Memory B cell (primary cell): ENCODE measurements around the gene NLRP5.
"Not testable (repeated sequence)": the region's sequence is repeated elsewhere in the genome, so short reads cannot be mapped to it uniquely, and the experiment has no call there.

Experiments
- ATAC-seq: fragments of 150-1000 bp; cut with Tn5 transposase; 2 replicates; pipeline ENCODE4 v1.10.0; 2021; ENCODE audit warnings: low read depth, mild to moderate bottlenecking, moderate library complexity
- DNase-seq, 2 donors: peaks; one replicate each; pipeline ENCODE4 v3.0.0; 2022; ENCODE audit warnings: low spot score in 2 of 2
- H3K27ac Mint-ChIP-seq: one replicate; pipeline ENCODE4 v1.8.0; 2022; ENCODE audit warnings: mild to moderate bottlenecking, moderate library complexity, mixed read lengths
- H3K27me3 Mint-ChIP-seq: one replicate; pipeline ENCODE4 v1.8.0; 2022; ENCODE audit warnings: mixed read lengths
- H3K36me3 Mint-ChIP-seq: one replicate; pipeline ENCODE4 v1.8.0; 2022; ENCODE audit warnings: mild to moderate bottlenecking, mixed read lengths
- H3K4me1 Mint-ChIP-seq: one replicate; pipeline ENCODE4 v1.8.0; 2022; ENCODE audit warnings: mixed read lengths
- H3K4me3 Mint-ChIP-seq: one replicate; pipeline ENCODE4 v1.8.0; 2022; ENCODE audit warnings: mild to moderate bottlenecking, moderate library complexity, mixed read lengths
- H3K9me3 Mint-ChIP-seq: one replicate; pipeline ENCODE4 v1.8.0; 2022; ENCODE audit warnings: mixed read lengths

NLRP5 gene

GRCh38 chr19:55986487-55986886 lies at the start of gene NLRP5:
Gene NLRP5, plus strand, starts transcription at chr19:55986775.
- Mint-ChIP-seq H3K36me3 (no peaks in the 10 kb centered on the region), H3K4me1 (no peaks in the 10 kb centered on the region), H3K4me3 (no peak within 1 kb of the TSS), H3K9me3 (peaks cover 8% of the 10 kb centered on the region), H3K27me3 (no peaks in the 10 kb centered on the region), H3K27ac (no peak within 1 kb of the TSS)
- ATAC-seq (no peak), DNase-seq (no peak)

- Mint-ChIP-seq H3K36me3 (no peaks in the 10 kb centered on the region), H3K27ac (no peak overlapping the region), H3K9me3 (peaks cover 13% of the 10 kb centered on the region), H3K27me3 (peaks cover 6% of the 10 kb centered on the region), H3K4me3 (no peak overlapping the region), H3K4me1 (peaks cover 4% of the 10 kb centered on the region)
- no peak for ATAC-seq
- DNase-seq = no peak
These were observed 47.4 kb upstream of the NLRP5 start for GRCh38 chr19:55939206-55939605.

- no peak overlapping the region for H3K4me3 Mint-ChIP-seq
- peaks cover 4% of the 10 kb centered on the region for H3K4me1 Mint-ChIP-seq
- peaks cover 6% of the 10 kb centered on the region for H3K27me3 Mint-ChIP-seq
- DNase-seq = no peak
- no peaks in the 10 kb centered on the region for H3K36me3 Mint-ChIP-seq
- H3K9me3 Mint-ChIP-seq = peaks cover 10% of the 10 kb centered on the region
- no peak overlapping the region for H3K27ac Mint-ChIP-seq
- ATAC-seq = no peak
These were observed 46.3 kb upstream of the NLRP5 start for GRCh38 chr19:55940306-55940705.

- peaks cover 8% of the 10 kb centered on the region for H3K27me3 Mint-ChIP-seq
- peaks cover 4% of the 10 kb centered on the region for H3K4me1 Mint-ChIP-seq
- ATAC-seq (no peak), DNase-seq (no peak)
- no peak within 1 kb of the TSS for H3K27ac Mint-ChIP-seq
- H3K4me3 Mint-ChIP-seq = no peak within 1 kb of the TSS
- no peaks in the 10 kb centered on the region for H3K36me3 Mint-ChIP-seq
- peaks cover 12% of the 10 kb centered on the region for H3K9me3 Mint-ChIP-seq
These were observed 39.0 kb upstream of the NLRP5 start, which contains the start of gene NLRP8 for GRCh38 chr19:55947532-55947931. Gene NLRP8, plus strand, starts transcription at chr19:55947832.

GRCh38 chr19:55950566-55950965 lies 36.0 kb upstream of the NLRP5 start:
- not testable (repeated sequence) for H3K27ac Mint-ChIP-seq, H3K4me1 Mint-ChIP-seq, DNase-seq, H3K27me3 Mint-ChIP-seq, ATAC-seq, H3K4me3 Mint-ChIP-seq, H3K9me3 Mint-ChIP-seq, H3K36me3 Mint-ChIP-seq

GRCh38 chr19:55956431-55956830 lies 30.1 kb upstream of the NLRP5 start:
- Mint-ChIP-seq H3K9me3 (no peaks in the 10 kb centered on the region), H3K4me3 (no peak overlapping the region), H3K27ac (no peak overlapping the region), H3K4me1 (no peaks in the 10 kb centered on the region), H3K36me3 (no peaks in the 10 kb centered on the region), H3K27me3 (no peaks in the 10 kb centered on the region)
- ATAC-seq (no peak), DNase-seq (no peak)

- no peak for DNase-seq
- ATAC-seq = no peak
- no peaks in the 10 kb centered on the region for H3K9me3 Mint-ChIP-seq
- no peaks in the 10 kb centered on the region for H3K36me3 Mint-ChIP-seq
- H3K4me3 Mint-ChIP-seq = no peak overlapping the region
- no peaks in the 10 kb centered on the region for H3K27me3 Mint-ChIP-seq
- no peaks in the 10 kb centered on the region for H3K4me1 Mint-ChIP-seq
- no peak overlapping the region for H3K27ac Mint-ChIP-seq
These were observed 28.2 kb upstream of the NLRP5 start for GRCh38 chr19:55958356-55958755.

GRCh38 chr19:55959996-55960675 lies 26.4 kb upstream of the NLRP5 start:
- Mint-ChIP-seq H3K4me3 (no peak overlapping the region), H3K9me3 (no peaks in the 10 kb centered on the region), H3K27me3 (no peaks in the 10 kb centered on the region), H3K27ac (no peak overlapping the region), H3K4me1 (no peaks in the 10 kb centered on the region), H3K36me3 (no peaks in the 10 kb centered on the region)
- DNase-seq = no peak
- no peak for ATAC-seq

GRCh38 chr19:55962186-55962585 lies 24.4 kb upstream of the NLRP5 start:
- Mint-ChIP-seq H3K4me3 (no peak overlapping the region), H3K27me3 (no peaks in the 10 kb centered on the region), H3K9me3 (peaks cover 3% of the 10 kb centered on the region), H3K36me3 (no peaks in the 10 kb centered on the region), H3K4me1 (no peaks in the 10 kb centered on the region), H3K27ac (no peak overlapping the region)
- DNase-seq (no peak), ATAC-seq (no peak)

- H3K36me3 Mint-ChIP-seq = no peaks in the 10 kb centered on the region
- no peak for ATAC-seq
- H3K27ac Mint-ChIP-seq = no peak overlapping the region
- H3K4me1 Mint-ChIP-seq = no peaks in the 10 kb centered on the region
- H3K9me3 Mint-ChIP-seq = peaks cover 10% of the 10 kb centered on the region
- no peak overlapping the region for H3K4me3 Mint-ChIP-seq
- peaks cover 1% of the 10 kb centered on the region for H3K27me3 Mint-ChIP-seq
- no peak for DNase-seq
These were observed 12.6 kb upstream of the NLRP5 start for GRCh38 chr19:55973982-55974381.

- H3K27ac Mint-ChIP-seq = no peak overlapping the region
- H3K4me1 Mint-ChIP-seq = no peaks in the 10 kb centered on the region
- peaks cover 1% of the 10 kb centered on the region for H3K36me3 Mint-ChIP-seq
- peaks cover 9% of the 10 kb centered on the region for H3K9me3 Mint-ChIP-seq
- no peak for DNase-seq
- H3K4me3 Mint-ChIP-seq = no peak overlapping the region
- no peak for ATAC-seq
- no peaks in the 10 kb centered on the region for H3K27me3 Mint-ChIP-seq
These were observed 6.2 kb upstream of the NLRP5 start for GRCh38 chr19:55980415-55980814.

- ATAC-seq (no peak), DNase-seq (no peak)
- Mint-ChIP-seq H3K27ac (no peak overlapping the region), H3K9me3 (peaks cover 8% of the 10 kb centered on the region), H3K27me3 (no peaks in the 10 kb centered on the region), H3K4me1 (no peaks in the 10 kb centered on the region), H3K4me3 (no peak overlapping the region), H3K36me3 (no peaks in the 10 kb centered on the region)
These were observed 1.3 kb upstream of the NLRP5 start for GRCh38 chr19:55985254-55985653.

GRCh38 chr19:55990831-55991230 lies 4.3 kb downstream of the NLRP5 start:
- no peak overlapping the region for H3K4me3 Mint-ChIP-seq
- no peak overlapping the region for H3K27ac Mint-ChIP-seq
- peaks cover 15% of the 10 kb centered on the region for H3K9me3 Mint-ChIP-seq
- peaks cover 1% of the 10 kb centered on the region for H3K36me3 Mint-ChIP-seq
- DNase-seq (no peak), ATAC-seq (no peak)
- no peaks in the 10 kb centered on the region for H3K4me1 Mint-ChIP-seq
- H3K27me3 Mint-ChIP-seq = peaks cover 5% of the 10 kb centered on the region

GRCh38 chr19:55993492-55993891 lies 6.9 kb downstream of the NLRP5 start:
- no peak overlapping the region for H3K4me3 Mint-ChIP-seq
- no peaks in the 10 kb centered on the region for H3K4me1 Mint-ChIP-seq
- H3K36me3 Mint-ChIP-seq = peaks cover 4% of the 10 kb centered on the region
- DNase-seq (no peak), ATAC-seq (no peak)
- H3K27me3 Mint-ChIP-seq = peaks cover 10% of the 10 kb centered on the region
- H3K9me3 Mint-ChIP-seq = peaks cover 16% of the 10 kb centered on the region
- H3K27ac Mint-ChIP-seq = no peak overlapping the region

GRCh38 chr19:56014765-56015164 lies 28.2 kb downstream of the NLRP5 start:
- H3K27ac Mint-ChIP-seq = no peak overlapping the region
- H3K4me1 Mint-ChIP-seq = no peaks in the 10 kb centered on the region
- peaks cover 9% of the 10 kb centered on the region for H3K9me3 Mint-ChIP-seq
- no peak overlapping the region for H3K4me3 Mint-ChIP-seq
- ATAC-seq (no peak), DNase-seq (no peak)
- no peaks in the 10 kb centered on the region for H3K27me3 Mint-ChIP-seq
- no peaks in the 10 kb centered on the region for H3K36me3 Mint-ChIP-seq
